HG02884 (cell line): Measurements from ENCODE around the gene RASSF5.
A peak's percentile ranks its signal among the peaks of the same experiment; 100 is the strongest.
"Not testable (repeated sequence)": the region's sequence is repeated elsewhere in the genome, so short reads cannot be mapped to it uniquely, and the experiment has no call there.

ENCODE experiments used
- ATAC-seq: cut with Tn5 transposase; IDR thresholded peaks from one replicate; pipeline ENCODE4 v1.9.1; 2021; ENCODE audit warnings: mild to moderate bottlenecking, moderate library complexity; ENCODE audit not compliant: unreplicated experiment

RASSF5 gene

DNA sequence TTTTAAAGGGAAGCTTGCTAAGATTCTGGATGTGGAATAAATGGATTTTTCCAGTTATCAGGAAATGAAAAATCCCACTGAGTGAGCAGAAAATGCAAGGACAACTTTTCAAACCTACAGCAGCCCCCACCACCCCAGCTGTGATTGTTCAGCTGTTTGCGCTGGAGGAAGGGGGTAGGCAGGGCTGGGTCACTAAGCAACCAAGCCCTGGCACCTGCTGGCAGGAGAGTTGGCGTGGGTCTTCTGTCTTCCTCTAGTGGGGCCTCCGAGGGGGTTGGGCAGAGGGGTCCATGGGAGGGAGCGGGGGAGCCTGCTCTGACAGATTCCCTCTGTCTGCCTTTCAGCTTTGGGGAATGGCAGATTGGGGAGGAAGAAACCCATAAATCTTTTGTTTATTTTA, 59.7 kb downstream of the RASSF5 start:
- ATAC-seq = no peak

DNA sequence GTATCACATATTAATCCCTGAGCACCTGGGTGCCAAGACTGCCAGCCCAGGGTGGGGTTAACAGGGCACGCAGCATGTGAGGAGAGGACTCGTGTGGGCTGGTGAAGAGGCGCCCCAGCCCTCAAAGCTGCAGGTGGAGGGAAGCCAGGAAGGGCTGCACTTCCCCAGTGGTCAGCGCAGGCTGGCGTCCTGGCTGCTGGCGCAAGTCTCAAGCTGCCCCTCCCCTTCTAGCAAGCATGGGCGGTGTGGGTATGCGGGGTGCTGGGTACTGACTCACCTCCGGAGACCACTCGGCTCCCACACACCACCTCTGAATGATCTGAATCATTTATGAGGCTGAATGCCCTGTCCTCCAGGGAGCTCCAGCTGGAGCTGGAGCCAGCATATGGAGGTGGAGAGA, 60.9 kb downstream of the RASSF5 start:
- ATAC-seq = no peak

DNA sequence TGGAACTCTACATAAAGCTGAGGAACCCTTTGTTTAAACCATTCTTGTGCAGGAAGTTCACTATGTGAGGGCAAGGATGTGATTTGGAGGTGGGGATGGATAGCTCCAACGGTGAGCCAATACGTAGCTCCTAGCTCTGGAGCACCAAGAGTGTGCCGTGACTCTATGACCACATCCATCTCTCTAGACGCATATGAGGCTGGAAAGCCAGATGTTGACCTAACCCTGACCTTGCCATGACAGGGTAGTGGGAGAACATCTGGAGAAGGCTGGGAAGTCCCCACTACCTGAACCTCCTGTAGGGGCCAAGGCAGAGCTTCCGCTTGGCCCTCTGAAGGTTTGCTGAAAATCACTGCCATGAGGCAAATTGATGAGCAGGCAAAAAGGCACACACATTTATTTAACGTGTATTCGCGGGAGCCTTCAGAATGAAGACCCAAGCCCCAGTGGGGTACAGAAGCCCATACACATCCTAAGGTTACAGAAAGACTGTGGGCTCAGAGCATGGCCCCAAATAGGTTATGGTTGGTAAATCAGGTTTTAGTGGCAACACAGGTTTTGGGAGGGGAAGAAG, 61.5 kb downstream of the RASSF5 start:
- no peak for ATAC-seq

DNA sequence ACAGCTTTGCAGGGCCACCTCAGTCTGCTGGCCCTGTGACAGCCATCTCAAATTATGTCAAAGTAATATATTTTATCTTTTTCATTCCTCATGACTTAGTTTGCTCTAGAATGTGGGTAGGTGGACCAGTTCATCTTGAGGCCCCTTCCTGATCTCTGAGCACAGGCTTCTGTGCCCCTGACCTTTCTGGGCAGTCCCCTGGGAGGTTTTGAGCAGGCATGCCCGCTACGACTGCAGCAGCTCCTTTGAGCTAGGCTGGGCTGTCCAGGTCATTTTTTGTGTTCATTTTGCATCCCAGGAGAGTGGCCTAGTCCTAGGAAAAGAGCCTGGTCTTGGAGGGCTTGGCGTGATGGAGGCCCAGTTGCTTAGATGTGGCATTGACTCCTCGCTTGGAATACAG, 62.2 kb downstream of the RASSF5 start:
- ATAC-seq = no peak

DNA sequence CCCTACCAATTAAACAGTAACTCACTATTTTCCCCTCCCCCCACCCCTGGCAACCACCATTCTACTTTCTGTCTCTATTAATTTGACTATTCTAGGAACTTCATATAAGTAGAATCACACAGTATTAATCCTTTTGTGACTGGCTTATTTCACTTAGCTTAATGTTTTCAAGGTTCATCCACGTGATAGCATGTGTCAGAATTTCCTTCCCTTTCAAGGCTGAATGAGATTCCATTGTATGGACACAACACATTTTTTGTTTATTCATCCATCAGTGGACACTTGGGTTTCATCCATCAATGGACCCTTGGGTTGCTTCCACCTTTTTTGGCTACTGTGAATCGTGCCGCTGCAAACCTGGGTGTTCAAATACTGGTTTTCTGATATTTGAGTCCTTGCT, 63.2 kb downstream of the RASSF5 start:
- ATAC-seq = no peak

DNA sequence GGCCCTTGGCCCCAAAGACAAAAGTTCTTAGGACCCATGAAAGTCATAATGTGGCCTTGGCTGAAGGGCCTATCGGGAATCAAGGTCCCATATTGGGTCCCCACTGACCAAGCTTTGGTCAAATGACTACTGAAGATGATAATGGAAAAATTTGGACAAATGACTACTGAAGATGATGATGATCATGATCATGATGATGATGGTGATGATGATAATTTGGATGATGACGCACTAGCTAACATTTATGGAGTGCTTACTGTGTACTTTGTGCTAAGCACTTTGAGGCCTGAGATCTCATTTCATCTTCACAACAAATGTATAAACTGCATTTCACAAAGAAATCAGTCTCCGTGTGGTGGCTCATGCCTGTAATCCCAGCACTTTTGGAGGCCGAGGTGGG, 65.5 kb downstream of the RASSF5 start:
- no peak for ATAC-seq

DNA sequence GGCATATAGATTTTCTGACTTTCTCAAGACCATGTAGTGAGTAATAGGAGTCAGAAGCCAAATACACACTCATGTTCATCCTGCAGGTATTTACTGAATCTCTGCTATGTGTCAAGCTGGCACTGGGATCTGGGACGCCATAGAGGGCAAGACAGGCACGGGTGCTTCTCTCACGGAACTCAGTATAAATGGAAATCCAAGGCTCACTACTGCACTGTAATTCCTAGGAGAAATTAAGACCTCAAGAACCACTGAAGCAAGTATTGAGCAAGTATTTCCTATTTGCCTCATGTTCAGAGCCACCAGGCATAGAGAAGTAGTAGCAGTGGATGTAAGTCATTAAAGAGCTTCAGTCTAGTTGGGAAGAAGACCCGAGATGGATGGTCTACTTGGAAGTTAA, 66.0 kb downstream of the RASSF5 start:
- no peak for ATAC-seq

DNA sequence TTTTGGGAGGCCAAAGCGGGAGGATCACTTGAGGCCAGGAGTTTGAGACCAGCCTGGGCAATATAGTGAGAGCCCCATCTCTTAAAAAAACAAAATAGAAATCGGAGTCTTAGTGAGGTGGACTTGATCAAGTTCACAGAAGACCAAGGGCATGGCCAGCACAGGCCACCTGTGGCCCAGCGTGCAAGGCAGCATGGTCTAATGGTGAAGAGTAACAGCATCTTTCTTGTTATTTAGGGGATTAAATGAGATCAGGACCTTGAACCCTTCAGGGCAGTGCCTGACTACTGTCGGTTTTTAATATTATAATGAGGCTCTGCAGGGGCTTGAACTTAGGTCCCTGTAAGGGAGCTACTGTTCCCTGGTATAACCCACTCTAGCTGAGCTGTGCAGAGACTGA, 66.4 kb downstream of the RASSF5 start:
- ATAC-seq = no peak

DNA sequence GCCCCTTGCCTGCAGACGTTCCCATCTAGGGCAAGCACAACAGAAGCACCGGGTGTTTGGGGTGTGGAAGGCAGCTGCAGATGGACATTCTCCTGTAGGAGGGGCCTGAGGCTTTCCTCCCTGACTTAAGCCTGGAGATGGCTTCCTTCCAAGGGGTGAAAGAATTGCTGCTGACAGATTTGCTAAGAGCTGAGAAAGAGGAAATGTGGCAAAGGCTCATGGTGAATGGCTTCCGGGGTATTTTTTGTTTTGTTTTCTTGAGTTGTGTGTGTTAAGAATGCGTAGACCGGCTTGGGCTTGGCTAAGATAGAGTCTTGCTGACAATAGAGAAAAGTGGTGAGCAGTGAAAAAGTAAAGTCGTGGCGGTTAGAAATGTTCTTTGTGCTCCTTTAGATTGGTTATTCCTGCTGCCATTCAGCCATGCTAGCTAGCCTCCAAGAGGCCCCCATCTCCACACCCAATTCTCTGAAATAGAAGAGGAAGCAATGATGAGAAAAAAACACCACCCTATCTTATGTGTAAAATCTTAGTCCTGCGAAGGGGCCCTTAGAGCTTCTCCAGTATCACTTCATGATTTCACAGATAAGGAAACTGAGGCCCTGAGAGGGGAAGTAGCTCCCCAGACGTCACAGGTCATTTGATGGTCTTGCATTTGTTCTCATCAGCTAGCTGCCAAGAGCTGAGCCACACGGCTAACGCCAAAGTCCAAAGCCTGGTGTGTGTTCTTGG, 68.0 kb downstream of the RASSF5 start:
- ATAC-seq = no peak

DNA sequence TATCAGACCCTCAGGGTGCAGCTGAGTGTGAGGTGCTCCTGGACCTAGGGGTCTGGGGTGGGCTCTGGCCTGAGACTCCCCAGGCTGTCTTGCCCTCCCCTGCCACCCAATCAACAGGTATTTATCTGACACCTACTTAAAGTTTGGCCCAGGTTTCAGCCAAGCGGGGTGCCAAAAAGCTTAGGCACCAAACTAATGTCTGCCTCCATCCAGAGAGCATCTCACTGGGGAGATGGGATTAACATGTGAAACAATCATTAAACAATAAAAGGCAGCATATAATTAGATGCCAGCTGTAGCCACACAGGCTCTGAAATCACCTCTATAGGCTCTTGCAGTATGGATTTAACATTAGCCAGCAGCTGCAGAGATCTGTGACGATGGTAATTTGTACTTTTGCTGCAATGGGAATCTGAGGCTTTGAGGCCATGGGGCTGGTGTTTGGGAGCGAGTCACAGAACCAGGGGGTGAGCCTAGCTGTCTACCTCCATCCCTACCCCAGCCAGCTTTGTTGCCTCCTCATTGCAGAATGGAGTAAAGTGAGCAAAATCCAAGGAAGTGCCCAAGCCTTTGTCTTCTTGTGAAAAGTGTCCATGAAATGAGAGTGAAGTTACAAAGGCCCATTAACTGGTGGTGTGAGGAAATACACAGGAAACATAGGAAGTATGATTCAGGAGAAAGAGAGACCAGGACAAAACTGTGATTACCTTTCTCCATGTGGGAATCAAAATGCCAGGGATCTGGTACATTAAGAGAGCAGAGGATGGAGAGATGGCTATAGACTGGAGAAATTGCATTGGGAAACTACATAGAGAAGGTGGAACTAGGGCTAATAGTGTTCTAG, 68.8 kb downstream of the RASSF5 start:
- no peak for ATAC-seq

DNA sequence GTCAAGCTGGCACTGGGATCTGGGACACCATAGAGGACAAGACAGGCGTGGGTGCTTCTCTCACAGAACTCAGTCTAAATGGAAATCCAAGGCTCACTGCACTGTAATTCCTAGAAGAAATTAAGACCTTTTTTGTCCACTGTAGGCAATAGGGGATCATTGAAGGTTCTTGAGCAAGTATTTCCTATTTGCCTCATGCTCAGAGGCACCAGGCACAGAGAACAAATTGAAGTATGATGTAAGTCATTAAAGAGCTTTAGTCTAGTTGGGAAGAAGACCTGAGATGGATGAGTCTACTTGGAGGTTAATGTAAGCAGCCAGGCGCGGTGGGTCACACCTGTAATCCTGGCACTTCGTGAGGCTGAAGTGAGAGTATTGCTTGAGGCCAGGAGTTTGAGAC, 70.3 kb downstream of the RASSF5 start:
- ATAC-seq = no peak

DNA sequence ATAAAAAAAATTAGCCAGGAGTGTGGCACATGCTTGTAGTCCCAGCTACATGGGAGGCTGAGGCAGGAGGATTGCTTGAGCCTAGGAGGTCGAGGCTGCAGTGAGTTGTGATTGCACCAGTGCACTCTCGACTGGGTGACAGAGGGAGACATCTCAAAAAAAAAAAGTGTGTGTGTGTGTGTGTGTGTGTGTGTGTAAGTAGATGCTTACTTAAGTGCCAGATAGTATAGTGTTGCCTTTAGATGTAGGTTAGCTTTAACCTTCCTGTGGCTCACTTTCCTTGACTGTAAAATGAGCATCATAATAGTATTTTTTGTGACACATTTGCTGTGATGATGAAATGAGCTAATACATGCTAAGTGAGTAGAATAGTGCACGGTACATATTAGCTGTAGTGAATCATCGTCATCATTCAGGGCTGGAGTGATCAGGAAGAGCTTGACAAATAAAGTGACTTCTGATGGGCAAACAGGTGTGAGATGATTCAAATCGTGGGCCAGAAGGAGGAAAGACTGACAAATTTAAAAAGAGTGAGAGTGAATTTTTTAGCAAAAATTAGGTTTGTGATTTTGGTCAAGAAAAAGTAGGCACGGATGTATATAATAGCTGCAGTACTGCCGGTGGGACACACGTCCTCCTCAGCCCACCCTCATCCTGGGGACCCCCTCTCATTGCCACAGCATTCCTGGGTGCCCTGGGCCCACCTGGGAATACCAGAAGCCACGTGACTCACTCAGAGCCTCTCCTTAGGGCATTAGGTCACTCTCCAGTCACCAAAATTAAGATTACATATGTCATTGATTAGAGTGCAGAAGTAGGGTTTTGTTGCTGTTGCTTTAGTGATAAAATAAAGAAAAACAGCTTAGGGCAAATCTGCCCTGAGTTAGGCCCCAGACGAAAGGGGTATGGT, 71.0 kb downstream of the RASSF5 start:
- ATAC-seq = no peak

DNA sequence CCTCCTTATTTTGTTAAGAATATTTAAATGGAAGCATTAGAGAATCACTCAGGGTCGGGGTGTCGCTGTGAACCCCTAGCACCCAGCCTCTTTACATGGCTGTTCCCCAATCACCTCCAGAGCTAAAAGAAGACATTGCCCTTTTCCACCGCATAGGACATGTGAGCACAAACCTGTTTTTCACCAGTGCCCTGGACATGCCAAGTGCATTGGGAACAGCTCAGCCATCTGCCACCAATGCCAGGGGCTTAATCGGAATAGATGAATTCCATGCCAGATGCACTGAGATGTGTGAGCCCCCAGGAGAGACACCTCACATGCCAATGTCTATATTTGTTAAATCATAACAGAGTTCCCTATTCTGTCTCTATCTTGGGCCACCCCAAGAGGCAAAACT, 71.6 kb downstream of the RASSF5 start:
- no peak for ATAC-seq

DNA sequence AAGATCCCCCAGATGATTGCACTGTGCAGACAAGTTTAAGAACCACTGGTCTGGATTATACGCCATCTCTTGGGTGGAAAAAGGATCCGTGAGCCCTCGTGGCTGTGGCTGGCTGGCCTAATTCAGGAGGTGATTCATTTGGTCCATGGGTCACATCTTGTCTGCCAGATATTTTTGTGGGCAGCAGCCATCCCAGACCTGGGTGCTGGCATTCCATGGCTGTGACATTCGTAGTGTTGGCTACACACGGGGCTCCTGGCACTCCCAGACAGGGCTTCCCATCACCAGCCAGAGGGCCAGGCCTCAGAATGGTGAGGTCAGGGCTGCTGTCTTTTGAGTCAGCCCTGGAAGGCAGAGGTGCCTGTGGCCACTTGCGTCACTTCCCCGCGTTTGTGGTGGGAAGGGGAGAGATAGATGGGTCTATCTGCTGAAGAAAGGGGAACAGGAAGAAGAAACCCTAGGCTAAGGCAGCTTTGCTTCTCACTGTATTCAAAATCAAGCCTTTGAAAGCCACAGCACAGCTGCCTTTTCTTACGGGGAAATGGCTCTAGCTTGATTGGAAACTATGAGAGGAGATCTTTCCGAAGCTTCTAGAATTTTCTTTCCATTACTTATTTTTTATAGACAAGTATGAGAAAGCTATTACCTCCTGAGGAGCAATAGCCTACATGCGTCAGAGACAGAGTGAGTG, 72.6 kb downstream of the RASSF5 start:
- peak; percentile 73 for ATAC-seq

DNA sequence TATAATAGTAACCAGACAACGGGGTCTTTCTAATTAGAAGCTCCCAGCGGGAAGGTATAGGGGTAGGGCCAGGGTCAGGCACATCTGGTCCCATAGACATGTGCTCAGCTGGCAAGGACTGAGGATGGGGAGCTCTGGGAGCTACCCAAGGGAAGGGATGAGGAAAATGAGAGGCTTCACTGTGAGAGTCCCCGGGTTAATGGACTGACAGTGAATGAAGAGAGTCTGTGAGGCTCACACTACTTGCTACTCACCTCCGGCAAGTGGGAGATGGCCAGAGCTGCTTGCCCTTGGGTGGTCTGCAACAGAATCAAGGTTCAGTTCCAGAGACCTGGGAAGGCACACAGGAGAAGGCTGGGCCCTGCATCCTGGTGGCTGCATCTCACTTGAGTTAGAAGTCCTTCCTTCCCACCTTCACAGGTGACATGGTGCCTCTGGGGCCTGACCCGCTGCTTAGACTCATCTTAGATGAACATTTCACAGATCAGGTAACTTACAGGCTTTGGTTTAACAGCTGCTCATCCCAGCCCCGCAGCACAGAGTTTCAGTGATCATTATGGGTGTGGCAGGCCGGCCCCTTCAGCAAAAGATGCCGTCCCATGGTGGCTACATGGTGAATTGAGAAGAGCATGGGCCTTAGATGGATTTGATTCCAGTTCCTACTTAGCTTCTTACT, 73.2 kb downstream of the RASSF5 start:
- peak; percentile 11 for ATAC-seq

DNA sequence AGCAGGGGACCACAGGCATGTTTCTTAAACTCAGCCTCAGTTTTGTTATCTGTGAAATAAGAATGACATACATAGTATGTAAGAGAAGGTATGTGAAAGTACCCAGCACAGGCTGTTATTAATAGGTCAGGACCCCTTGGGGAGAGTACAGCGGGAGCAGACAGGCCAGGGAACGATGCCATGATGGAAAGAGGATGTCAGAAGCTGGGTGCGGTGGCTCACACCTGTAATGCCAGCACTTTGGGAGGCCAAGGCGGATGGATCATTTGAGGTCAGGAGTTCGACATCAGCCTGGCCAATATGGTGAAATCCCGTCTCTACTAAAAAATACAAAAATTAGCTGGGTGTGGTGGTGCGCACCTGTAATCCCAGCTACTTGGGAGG, 73.8 kb downstream of the RASSF5 start:
- not testable (repeated sequence) for ATAC-seq

DNA sequence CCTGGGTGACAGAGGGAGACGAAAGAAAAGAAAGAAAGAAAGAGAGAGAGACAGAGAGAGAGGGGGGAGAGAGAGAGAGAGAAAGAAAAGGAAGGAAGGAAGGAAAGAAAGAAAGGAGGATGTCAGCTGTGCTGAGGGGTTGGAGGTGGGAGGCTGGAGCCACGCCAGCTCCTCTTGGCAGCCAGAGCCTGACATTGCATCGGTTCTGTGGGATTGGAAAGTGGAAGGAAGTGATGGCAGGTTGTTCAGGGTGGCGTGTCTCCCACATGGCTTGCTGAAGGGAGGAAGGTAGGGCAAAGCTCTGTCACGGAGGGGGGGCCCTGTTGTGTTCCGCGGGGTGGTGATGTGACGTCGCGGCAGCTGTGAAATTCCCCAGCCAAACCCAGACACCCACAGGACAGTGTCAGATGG, 74.2 kb downstream of the RASSF5 start:
- no peak for ATAC-seq

DNA sequence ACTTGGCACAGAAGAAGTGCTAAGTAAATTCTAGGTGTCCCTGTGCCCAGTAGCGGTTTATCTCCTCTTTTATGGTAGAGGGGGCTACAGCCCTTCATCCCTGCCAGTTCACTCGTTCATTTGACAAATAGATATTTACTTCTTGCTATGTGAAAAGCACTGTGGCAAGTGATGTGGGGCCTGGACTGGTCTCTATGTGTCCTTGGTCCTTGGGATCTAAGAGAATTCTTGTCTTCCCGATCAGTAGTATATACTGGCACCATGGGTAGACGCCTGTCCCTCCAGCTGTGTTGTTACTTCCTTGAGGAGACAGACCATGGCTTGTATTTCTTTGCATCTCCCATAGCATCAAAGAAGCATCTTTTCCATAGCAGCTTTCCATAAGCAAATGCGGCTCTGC, 75.2 kb downstream of the RASSF5 start:
- no peak for ATAC-seq

DNA sequence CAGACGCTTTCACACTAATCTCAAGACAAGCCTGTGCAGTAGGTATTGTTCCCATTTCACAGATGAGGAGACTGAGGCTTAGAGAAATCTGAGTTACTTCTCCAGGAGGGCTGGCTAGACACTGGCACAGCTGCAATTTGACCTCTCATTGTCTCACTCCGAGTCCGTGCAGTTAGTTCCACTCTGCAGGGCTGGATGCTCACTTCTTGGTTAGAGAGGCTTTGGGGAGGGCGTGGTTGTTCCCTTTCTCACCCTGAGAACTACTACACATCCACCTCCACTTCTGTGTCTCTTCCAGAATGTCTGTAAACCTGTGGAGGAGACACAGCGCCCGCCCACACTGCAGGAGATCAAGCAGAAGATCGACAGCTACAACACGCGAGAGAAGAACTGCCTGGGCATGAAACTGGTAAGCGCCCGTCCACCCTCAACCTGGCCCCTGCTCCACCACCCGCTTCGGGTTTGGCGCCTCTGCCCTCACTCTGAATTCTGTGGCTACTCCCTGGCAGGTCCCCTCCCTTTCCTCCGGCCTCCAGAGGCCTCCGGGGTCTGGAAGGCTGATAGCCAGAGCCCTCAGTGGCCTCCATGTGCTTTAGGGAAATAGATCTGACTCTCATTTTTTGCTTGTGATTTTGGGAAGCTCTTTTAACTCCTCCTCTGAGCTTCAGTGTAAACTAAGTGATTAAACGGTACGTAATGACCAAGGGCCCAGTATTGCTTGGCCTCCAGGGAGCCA, 75.8 kb downstream of the RASSF5 start:
- no peak for ATAC-seq
